ENCODE results near the gene FHIT. TPM values are rescaled to one million over a fixed set of nuclear protein-coding genes. Genes with fewer than 3 reads are reported as not detected.

The FHIT gene
- total RNA-seq, 1 experiment from 2014 or later: 3.6 TPM

- intact Hi-C loops (cut with micrococcal nuclease): no loop called here
- CTCF ChIA-PET: no interaction called here
- DNase-seq (no peak), ATAC-seq (no peak)
- Histone ChIP-seq H2AFZ (ENCODE audit: low read length) (no peak overlapping the region), H3K27me3 (ENCODE audit: low read length) (no peaks in the 10 kb centered on the region), H3K36me3 (ENCODE audit: low read depth, low read length) (no peaks in the 10 kb centered on the region), H3K79me2 (ENCODE audit: low read length) (no peaks in the 10 kb centered on the region), H3K9me2 (replicated peaks; ENCODE audit: low read length) (no peaks in the 10 kb centered on the region), H3K27ac (ENCODE audit: low read length) (no peak overlapping the region), H3K9ac (ENCODE audit: low read length) (no peak overlapping the region), H3K4me1 (ENCODE audit: insufficient read depth, low read length) (no peaks in the 10 kb centered on the region), H3K4me2 (ENCODE audit: low read length) (no peak overlapping the region), H3K9me3 (ENCODE audit: low read length) (no peaks in the 10 kb centered on the region), H4K20me1 (ENCODE audit: low read length) (no peaks in the 10 kb centered on the region), H3K4me3 (ENCODE audit: low read length) (no peak overlapping the region), H3F3A (ENCODE audit: low read length, unreplicated experiment) (no peaks in the 10 kb centered on the region)
- no peak for TF ChIP-seq EZH2phosphoT487 (IDR thresholded peaks at IDR 0.05; ENCODE audit: borderline replicate concordance, low read length)
- TF ChIP-seq CTCF (conservative IDR thresholded peaks at IDR 0.05; ENCODE audit: low read depth, low read length): no peak
- TF ChIP-seq EZH2 (IDR thresholded peaks at IDR 0.05; ENCODE audit: low read length, unreplicated experiment): no peak
- BruUV-seq (replicated peaks): no TSS peak
- POLR2A ChIA-PET (ENCODE audit: unreplicated experiment): no interaction called here
Measured at GRCh38 chr3:59845386-59845785, 1405.9 kb downstream of the FHIT start.

- H3K36me3 ChIP-seq (ENCODE audit: low read depth, low read length): no peaks in the 10 kb centered on the region
- no peak overlapping the region for H3K4me3 ChIP-seq (ENCODE audit: low read length)
- H3K9ac ChIP-seq (ENCODE audit: low read length): no peak overlapping the region
- no peak overlapping the region for H3K27ac ChIP-seq (ENCODE audit: low read length)
- DNase-seq: no peak
- H4K20me1 ChIP-seq (ENCODE audit: low read length): no peaks in the 10 kb centered on the region
- no peak for ATAC-seq
- H3K4me2 ChIP-seq (ENCODE audit: low read length): no peak overlapping the region
- POLR2A ChIA-PET (ENCODE audit: unreplicated experiment): no interaction called here
- H3K27me3 ChIP-seq (ENCODE audit: low read length): no peaks in the 10 kb centered on the region
- TF ChIP-seq CTCF (conservative IDR thresholded peaks at IDR 0.05; ENCODE audit: low read depth, low read length): no peak
- no peak for TF ChIP-seq EZH2 (IDR thresholded peaks at IDR 0.05; ENCODE audit: low read length, unreplicated experiment)
- no peak for TF ChIP-seq EZH2phosphoT487 (IDR thresholded peaks at IDR 0.05; ENCODE audit: borderline replicate concordance, low read length)
- BruUV-seq (replicated peaks): no TSS peak
- H3K9me2 ChIP-seq (replicated peaks; ENCODE audit: low read length): no peaks in the 10 kb centered on the region
- intact Hi-C loops (cut with micrococcal nuclease): no loop called here
- H2AFZ ChIP-seq (ENCODE audit: low read length): no peak overlapping the region
- H3F3A ChIP-seq (ENCODE audit: low read length, unreplicated experiment): no peaks in the 10 kb centered on the region
- H3K9me3 ChIP-seq (ENCODE audit: low read length): no peaks in the 10 kb centered on the region
- CTCF ChIA-PET: no interaction called here
- no peaks in the 10 kb centered on the region for H3K4me1 ChIP-seq (ENCODE audit: insufficient read depth, low read length)
- no peaks in the 10 kb centered on the region for H3K79me2 ChIP-seq (ENCODE audit: low read length)
Measured at GRCh38 chr3:59843821-59844220, 1407.4 kb downstream of the FHIT start.

GRCh38 chr3:59839810-59840515 lies 1411.3 kb downstream of the FHIT start:
- Histone ChIP-seq H3K79me2 (ENCODE audit: low read length) (no peaks in the 10 kb centered on the region), H3K36me3 (ENCODE audit: low read depth, low read length) (no peaks in the 10 kb centered on the region), H3K9ac (ENCODE audit: low read length) (no peak overlapping the region), H3K4me1 (ENCODE audit: insufficient read depth, low read length) (no peaks in the 10 kb centered on the region), H3K27ac (ENCODE audit: low read length) (no peak overlapping the region), H4K20me1 (ENCODE audit: low read length) (no peaks in the 10 kb centered on the region), H3K27me3 (ENCODE audit: low read length) (no peaks in the 10 kb centered on the region), H3F3A (ENCODE audit: low read length, unreplicated experiment) (no peaks in the 10 kb centered on the region), H3K4me3 (ENCODE audit: low read length) (no peak overlapping the region), H2AFZ (ENCODE audit: low read length) (no peak overlapping the region), H3K9me3 (ENCODE audit: low read length) (no peaks in the 10 kb centered on the region), H3K4me2 (ENCODE audit: low read length) (no peak overlapping the region), H3K9me2 (replicated peaks; ENCODE audit: low read length) (no peaks in the 10 kb centered on the region)
- ATAC-seq: no peak
- DNase-seq: no peak
- BruUV-seq (replicated peaks): no TSS peak
- intact Hi-C loops (cut with micrococcal nuclease): no loop called here
- ChIA-PET POLR2A (ENCODE audit: unreplicated experiment) (no interaction called here), CTCF (no interaction called here)
- no peak for TF ChIP-seq EZH2 (IDR thresholded peaks at IDR 0.05; ENCODE audit: low read length, unreplicated experiment)
- TF ChIP-seq CTCF (conservative IDR thresholded peaks at IDR 0.05; ENCODE audit: low read depth, low read length): no peak
- no peak for TF ChIP-seq EZH2phosphoT487 (IDR thresholded peaks at IDR 0.05; ENCODE audit: borderline replicate concordance, low read length)

Measured in PC-3 (cell line).